ENCODE data around the gene NCBP1. TPM values are rescaled to one million over a fixed set of nuclear protein-coding genes. Genes with fewer than 3 reads are reported as not detected.

Gene NCBP1
- total and polyA plus RNA-seq, 9 of the 15 experiments (the other 6 are each of a cell fraction or from before 2014, with no cell fraction given) = 29.4 to 69.7 (median 57.5) TPM

DNA sequence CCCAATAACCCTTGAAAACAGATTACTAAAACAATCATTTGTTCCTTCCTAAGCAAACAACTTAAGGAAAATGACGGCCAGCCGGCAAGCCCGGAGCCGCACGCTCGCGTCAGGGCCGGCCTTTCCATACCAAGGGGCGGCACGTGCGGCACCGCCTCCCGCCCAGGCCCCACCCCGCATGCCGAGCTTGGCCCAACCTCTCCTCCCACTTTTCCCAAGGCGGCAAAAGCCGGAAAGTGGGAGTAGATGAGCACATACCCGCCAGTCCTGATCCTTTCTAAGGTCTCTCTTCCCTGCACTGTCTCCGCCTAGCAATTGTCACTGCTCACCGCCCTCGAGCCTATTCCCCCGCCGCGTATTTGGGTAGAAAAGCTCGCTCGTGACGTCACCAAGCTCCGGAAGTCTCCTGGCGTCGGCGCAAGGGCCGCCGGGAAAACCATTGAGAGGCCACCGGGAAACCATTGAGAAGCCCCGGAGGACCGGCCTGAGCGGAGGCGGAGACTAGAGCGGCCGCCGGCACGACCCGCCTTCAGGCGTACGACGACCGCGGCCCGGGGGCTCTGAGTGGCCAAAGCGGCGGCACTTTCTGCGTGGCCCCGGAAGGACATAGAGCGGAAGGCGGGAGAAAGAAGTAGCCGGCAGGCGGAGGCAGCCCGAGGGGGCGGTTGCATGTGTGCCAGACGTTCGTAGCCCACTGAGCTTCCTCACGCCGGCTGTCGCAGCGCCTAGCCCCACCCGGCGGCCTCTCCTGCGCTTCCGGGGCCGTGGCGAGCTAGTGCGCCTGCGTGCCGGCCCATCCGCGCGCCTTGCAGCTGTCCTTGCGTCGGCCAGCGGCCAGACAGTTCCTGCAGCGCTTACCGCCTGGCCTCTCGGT lies at the start of gene NCBP1, which contains the start of gene TSTD2 (continued):
- TF ChIP-seq, protein P1, sequence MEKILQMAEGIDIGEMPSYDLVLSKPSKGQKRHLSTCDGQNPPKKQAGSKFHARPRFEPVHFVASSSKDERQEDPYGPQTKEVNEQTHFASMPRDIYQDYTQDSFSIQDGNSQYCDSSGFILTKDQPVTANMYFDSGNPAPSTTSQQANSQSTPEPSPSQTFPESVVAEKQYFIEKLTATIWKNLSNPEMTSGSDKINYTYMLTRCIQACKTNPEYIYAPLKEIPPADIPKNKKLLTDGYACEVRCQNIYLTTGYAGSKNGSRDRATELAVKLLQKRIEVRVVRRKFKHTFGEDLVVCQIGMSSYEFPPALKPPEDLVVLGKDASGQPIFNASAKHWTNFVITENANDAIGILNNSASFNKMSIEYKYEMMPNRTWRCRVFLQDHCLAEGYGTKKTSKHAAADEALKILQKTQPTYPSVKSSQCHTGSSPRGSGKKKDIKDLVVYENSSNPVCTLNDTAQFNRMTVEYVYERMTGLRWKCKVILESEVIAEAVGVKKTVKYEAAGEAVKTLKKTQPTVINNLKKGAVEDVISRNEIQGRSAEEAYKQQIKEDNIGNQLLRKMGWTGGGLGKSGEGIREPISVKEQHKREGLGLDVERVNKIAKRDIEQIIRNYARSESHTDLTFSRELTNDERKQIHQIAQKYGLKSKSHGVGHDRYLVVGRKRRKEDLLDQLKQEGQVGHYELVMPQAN (IDR thresholded peaks at IDR 0.05; ENCODE audit: borderline replicate concordance) = peak; percentile 85
- TF ChIP-seq ZNF274 (IDR thresholded peaks at IDR 0.05; ENCODE audit: borderline replicate concordance, low read depth, low read length) (no peak), HNRNPH1 (optimal IDR thresholded peaks at IDR 0.05; ENCODE audit: low read depth, low read length) (no peak), ILF3 (IDR thresholded peaks at IDR 0.05; ENCODE audit: borderline replicate concordance) (no peak), ZSCAN32 (CRISPR knock-in tag; IDR thresholded peaks at IDR 0.05) (no peak)
- TF ChIP-seq, protein P2, sequence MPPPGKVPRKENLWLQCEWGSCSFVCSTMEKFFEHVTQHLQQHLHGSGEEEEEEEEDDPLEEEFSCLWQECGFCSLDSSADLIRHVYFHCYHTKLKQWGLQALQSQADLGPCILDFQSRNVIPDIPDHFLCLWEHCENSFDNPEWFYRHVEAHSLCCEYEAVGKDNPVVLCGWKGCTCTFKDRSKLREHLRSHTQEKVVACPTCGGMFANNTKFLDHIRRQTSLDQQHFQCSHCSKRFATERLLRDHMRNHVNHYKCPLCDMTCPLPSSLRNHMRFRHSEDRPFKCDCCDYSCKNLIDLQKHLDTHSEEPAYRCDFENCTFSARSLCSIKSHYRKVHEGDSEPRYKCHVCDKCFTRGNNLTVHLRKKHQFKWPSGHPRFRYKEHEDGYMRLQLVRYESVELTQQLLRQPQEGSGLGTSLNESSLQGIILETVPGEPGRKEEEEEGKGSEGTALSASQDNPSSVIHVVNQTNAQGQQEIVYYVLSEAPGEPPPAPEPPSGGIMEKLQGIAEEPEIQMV (tag; conservative IDR thresholded peaks at IDR 0.05; ENCODE audit: low read depth) = no peak
- TF ChIP-seq, protein P3, sequence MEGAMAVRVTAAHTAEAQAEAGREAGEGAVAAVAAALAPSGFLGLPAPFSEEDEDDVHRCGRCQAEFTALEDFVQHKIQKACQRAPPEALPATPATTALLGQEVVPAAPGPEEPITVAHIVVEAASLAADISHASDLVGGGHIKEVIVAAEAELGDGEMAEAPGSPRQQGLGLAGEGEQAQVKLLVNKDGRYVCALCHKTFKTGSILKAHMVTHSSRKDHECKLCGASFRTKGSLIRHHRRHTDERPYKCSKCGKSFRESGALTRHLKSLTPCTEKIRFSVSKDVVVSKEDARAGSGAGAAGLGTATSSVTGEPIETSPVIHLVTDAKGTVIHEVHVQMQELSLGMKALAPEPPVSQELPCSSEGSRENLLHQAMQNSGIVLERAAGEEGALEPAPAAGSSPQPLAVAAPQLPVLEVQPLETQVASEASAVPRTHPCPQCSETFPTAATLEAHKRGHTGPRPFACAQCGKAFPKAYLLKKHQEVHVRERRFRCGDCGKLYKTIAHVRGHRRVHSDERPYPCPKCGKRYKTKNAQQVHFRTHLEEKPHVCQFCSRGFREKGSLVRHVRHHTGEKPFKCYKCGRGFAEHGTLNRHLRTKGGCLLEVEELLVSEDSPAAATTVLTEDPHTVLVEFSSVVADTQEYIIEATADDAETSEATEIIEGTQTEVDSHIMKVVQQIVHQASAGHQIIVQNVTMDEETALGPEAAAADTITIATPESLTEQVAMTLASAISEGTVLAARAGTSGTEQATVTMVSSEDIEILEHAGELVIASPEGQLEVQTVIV (CRISPR knock-in tag; IDR thresholded peaks at IDR 0.05; ENCODE audit: borderline replicate concordance) = no peak
- TF ChIP-seq, protein P4, sequence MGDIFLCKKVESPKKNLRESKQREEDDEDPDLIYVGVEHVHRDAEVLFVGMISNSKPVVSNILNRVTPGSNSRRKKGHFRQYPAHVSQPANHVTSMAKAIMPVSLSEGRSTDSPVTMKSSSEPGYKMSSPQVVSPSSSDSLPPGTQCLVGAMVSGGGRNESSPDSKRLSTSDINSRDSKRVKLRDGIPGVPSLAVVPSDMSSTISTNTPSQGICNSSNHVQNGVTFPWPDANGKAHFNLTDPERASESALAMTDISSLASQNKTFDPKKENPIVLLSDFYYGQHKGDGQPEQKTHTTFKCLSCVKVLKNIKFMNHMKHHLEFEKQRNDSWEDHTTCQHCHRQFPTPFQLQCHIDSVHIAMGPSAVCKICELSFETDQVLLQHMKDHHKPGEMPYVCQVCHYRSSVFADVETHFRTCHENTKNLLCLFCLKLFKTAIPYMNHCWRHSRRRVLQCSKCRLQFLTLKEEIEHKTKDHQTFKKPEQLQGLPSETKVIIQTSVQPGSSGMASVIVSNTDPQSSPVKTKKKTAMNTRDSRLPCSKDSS (IDR thresholded peaks at IDR 0.05; ENCODE audit: low read depth, partially characterized antibody) = no peak
- TF ChIP-seq, protein P5, sequence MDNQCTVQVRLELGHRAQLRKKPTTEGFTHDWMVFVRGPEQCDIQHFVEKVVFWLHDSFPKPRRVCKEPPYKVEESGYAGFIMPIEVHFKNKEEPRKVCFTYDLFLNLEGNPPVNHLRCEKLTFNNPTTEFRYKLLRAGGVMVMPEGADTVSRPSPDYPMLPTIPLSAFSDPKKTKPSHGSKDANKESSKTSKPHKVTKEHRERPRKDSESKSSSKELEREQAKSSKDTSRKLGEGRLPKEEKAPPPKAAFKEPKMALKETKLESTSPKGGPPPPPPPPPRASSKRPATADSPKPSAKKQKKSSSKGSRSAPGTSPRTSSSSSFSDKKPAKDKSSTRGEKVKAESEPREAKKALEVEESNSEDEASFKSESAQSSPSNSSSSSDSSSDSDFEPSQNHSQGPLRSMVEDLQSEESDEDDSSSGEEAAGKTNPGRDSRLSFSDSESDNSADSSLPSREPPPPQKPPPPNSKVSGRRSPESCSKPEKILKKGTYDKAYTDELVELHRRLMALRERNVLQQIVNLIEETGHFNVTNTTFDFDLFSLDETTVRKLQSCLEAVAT (IDR thresholded peaks at IDR 0.05) = peak in 1 of 2 experiments; percentile 22; a peak in 1 of 4 replicates
- TF ChIP-seq, protein P6, sequence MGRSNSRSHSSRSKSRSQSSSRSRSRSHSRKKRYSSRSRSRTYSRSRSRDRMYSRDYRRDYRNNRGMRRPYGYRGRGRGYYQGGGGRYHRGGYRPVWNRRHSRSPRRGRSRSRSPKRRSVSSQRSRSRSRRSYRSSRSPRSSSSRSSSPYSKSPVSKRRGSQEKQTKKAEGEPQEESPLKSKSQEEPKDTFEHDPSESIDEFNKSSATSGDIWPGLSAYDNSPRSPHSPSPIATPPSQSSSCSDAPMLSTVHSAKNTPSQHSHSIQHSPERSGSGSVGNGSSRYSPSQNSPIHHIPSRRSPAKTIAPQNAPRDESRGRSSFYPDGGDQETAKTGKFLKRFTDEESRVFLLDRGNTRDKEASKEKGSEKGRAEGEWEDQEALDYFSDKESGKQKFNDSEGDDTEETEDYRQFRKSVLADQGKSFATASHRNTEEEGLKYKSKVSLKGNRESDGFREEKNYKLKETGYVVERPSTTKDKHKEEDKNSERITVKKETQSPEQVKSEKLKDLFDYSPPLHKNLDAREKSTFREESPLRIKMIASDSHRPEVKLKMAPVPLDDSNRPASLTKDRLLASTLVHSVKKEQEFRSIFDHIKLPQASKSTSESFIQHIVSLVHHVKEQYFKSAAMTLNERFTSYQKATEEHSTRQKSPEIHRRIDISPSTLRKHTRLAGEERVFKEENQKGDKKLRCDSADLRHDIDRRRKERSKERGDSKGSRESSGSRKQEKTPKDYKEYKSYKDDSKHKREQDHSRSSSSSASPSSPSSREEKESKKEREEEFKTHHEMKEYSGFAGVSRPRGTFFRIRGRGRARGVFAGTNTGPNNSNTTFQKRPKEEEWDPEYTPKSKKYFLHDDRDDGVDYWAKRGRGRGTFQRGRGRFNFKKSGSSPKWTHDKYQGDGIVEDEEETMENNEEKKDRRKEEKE (IDR thresholded peaks at IDR 0.05; ENCODE audit: borderline replicate concordance in 1 of 2, control insufficient read depth in 1 of 2, low read depth in 2 of 2, low read length in 1 of 2) = peak in 1 of 2 experiments; percentile 72; a peak in 1 of 4 replicates
